Endothelial cell of umbilical vein (primary cell): ENCODE data around the gene VAC14. TPM values are rescaled to one million over a fixed set of nuclear protein-coding genes. Genes with fewer than 3 reads are reported as not detected.

ENCODE experiments used
- BruUV-seq: library from RNA; stranded (reverse); fragments of 400-500 nt; replicated peaks from 2 replicates; lab custom pipeline; 2021; lab: Mats Ljungman, UMichigan
- CTCF ChIA-PET: fragments of 300-600, 350-600 bp; sonication (Branson Sonifier 250); formaldehyde crosslinking; loops from one replicate; lab custom pipeline; 2021; ENCODE audit warnings: antibody characterized with exemption, inconsistent platforms; lab: Charles Lee
- POLR2A ChIA-PET: fragments of 300-600, 350-600 bp; sonication (Branson Sonifier 250); formaldehyde crosslinking; loops from one replicate; lab custom pipeline; 2021; ENCODE audit warnings: antibody characterized with exemption, inconsistent platforms; lab: Charles Lee
- DNase-seq: peaks from one replicate; pipeline ENCODE4 v3.0.0-alpha.2; 2011; ENCODE audit warnings: low read depth, low spot score
- FAIRE-seq: peaks from 2 replicates; lab custom pipeline; 2011; peaks lifted over from hg19 to GRCh38; lab: Jason Lieb, UNC
- H2AFZ ChIP-seq: 2 replicates; pipeline ENCODE4 v1.6.0; 2012; ENCODE audit warnings: low read depth, low read length, control low read depth, inconsistent platforms
- H3K27ac ChIP-seq: 2 replicates; pipeline ENCODE4 v1.5.1; 2011; ENCODE audit warnings: low read depth, mild to moderate bottlenecking, control low read depth, low read length, moderate library complexity; ENCODE audit not compliant: insufficient read depth
- H3K27me3 ChIP-seq, 2 experiments: 2 replicates each; pipeline versions ENCODE4 v1.6.0 to v1.6.1; 2011; ENCODE audit warnings: low read length in 2 of 2, mixed read lengths in 1 of 2; ENCODE audit not compliant: control insufficient read depth in 2 of 2, insufficient read depth in 2 of 2
- H3K36me3 ChIP-seq, 2 experiments: 2 replicates in 1 of 2; 3 replicates in 1 of 2; pipeline ENCODE4 v1.5.1; 2011; ENCODE audit warnings: low read length in 2 of 2, mild to moderate bottlenecking in 1 of 2, moderate library complexity in 1 of 2; ENCODE audit not compliant: control insufficient read depth in 2 of 2, insufficient read depth in 2 of 2; ENCODE audit errors: extremely low read depth in 1 of 2
- H3K4me1 ChIP-seq: 3 replicates; pipeline ENCODE4 v1.5.1; 2011; ENCODE audit warnings: mild to moderate bottlenecking, low read length; ENCODE audit not compliant: control insufficient read depth, insufficient read depth; ENCODE audit errors: extremely low read depth
- H3K4me2 ChIP-seq: 2 replicates; pipeline ENCODE4 v1.6.1; 2011; ENCODE audit warnings: low read length, control low read depth, mixed read lengths; ENCODE audit not compliant: insufficient read depth
- H3K4me3 ChIP-seq, 3 experiments: fragments of 200-600 bp in 1 of 3; sonication (generic), shearing (Covaris generic) in 1 of 3; replicated peaks in 1 of 3; 2 replicates each; pipeline ENCODE4 v1.5.1; 2011 to 2016; ENCODE audit warnings: control low read depth in 3 of 3, low read length in 3 of 3, mild to moderate bottlenecking in 2 of 3, inconsistent platforms in 1 of 3, low read depth in 1 of 3, moderate library complexity in 1 of 3; ENCODE audit not compliant: insufficient read depth in 1 of 3
- H3K79me2 ChIP-seq: 2 replicates; pipeline ENCODE4 v1.6.0; 2012; ENCODE audit warnings: low read length, inconsistent platforms; ENCODE audit not compliant: control insufficient read depth, insufficient read depth
- H3K9ac ChIP-seq: replicated peaks from 2 replicates; pipeline ENCODE3; 2011; ENCODE audit warnings: low read length, control low read depth; ENCODE audit not compliant: insufficient read depth; ENCODE audit errors: extremely low read depth
- H3K9me1 ChIP-seq: replicated peaks from 3 replicates; pipeline ENCODE4 v1.6.0; 2011; ENCODE audit warnings: mild to moderate bottlenecking, low read length; ENCODE audit not compliant: control insufficient read depth, insufficient read depth; ENCODE audit errors: extremely low read depth
- H3K9me3 ChIP-seq: replicated peaks from 2 replicates; pipeline ENCODE4 v1.5.1; 2012; ENCODE audit warnings: low read length, inconsistent platforms; ENCODE audit not compliant: control insufficient read depth, insufficient read depth
- H4K20me1 ChIP-seq: replicated peaks from 2 replicates; pipeline ENCODE3; 2011; ENCODE audit warnings: mild to moderate bottlenecking, low read length; ENCODE audit not compliant: control insufficient read depth, insufficient read depth; ENCODE audit errors: extremely low read depth
- GATA2 ChIP-seq: IDR thresholded peaks from 2 replicates; pipeline ENCODE4 v1.7.0; 2011; ENCODE audit warnings: low read depth, mild to moderate bottlenecking, moderate library complexity, mixed read lengths, low read length; ENCODE audit not compliant: insufficient read length, insufficient read depth
- MYC ChIP-seq: IDR thresholded peaks from one replicate; pipeline ENCODE4 v1.6.1; 2011; ENCODE audit warnings: mild to moderate bottlenecking, low read depth, low read length
- POLR2A ChIP-seq: IDR thresholded peaks from 2 replicates; pipeline ENCODE4 v1.6.1; 2012; ENCODE audit warnings: low read depth, mild to moderate bottlenecking, control low read depth, low read length
- dilution Hi-C: fragments of 300-500 bp; cut with MboI; formaldehyde crosslinking; loops from one replicate; pipeline ENCODE4 v1.15.0; 2019; ENCODE audit warnings: low sequenced_read_pairs; ENCODE audit not compliant: extremely low pct_ligation_motif_present
- intact Hi-C: fragments of 100-400 bp; cut with micrococcal nuclease; formaldehyde crosslinking; loops from one replicate; pipeline ENCODE4 v1.10.0; 2022
- polyA plus RNA-seq, 4 experiments: library from polyadenylated mRNA; depleted of rRNA in 3 of 4; stranded (reverse) in 3 of 4; unstranded in 1 of 4; fragments of >200 nt; gene quantifications; 2 replicates each; pipeline versions ENCODE4 v1.2.1 to v1.2.3, GENCODE V29; 2011 to 2012; ENCODE audit warnings: missing spikeins in 1 of 4
- total RNA-seq: library from RNA; stranded (reverse); gene quantifications from 2 replicates; pipeline ENCODE4 v1.2.3, GENCODE V29; 2021
- TF ChIP-seq, protein P1 (sequence below): IDR thresholded peaks from 2 replicates; pipeline ENCODE4 v1.6.1; 2011; ENCODE audit not compliant: insufficient read depth, insufficient read length
- TF ChIP-seq, protein P2 (sequence below), 2 donors: IDR thresholded peaks; 1 replicate in 1 of 2; 2 replicates in 1 of 2; pipeline ENCODE4 v1.5.1; 2011; ENCODE audit warnings: low read length in 2 of 2, mild to moderate bottlenecking in 2 of 2, moderate library complexity in 2 of 2, control low read depth in 1 of 2, inconsistent platforms in 1 of 2, low read depth in 1 of 2; ENCODE audit not compliant: insufficient read depth in 1 of 2; ENCODE audit errors: extremely low read depth in 1 of 2

Gene VAC14
- total and polyA plus RNA-seq, 2 donors (not counting 3 experiments of a cell fraction or from before 2014, with no cell fraction given): 37.6 to 57.9 TPM

GRCh38 chr16:70648606-70649005 lies 152.4 kb downstream of the VAC14 start:
- BruUV-seq: no TSS peak
- Histone ChIP-seq H2AFZ (no peak overlapping the region), H3K4me3 (no peak overlapping the region), H3K4me2 (no peak overlapping the region), H3K79me2 (no peaks in the 10 kb centered on the region), H4K20me1 (no peaks in the 10 kb centered on the region), H3K27ac (no peak overlapping the region), H3K36me3 (no peaks in the 10 kb centered on the region), H3K4me1 (no peaks in the 10 kb centered on the region), H3K9me1 (no peaks in the 10 kb centered on the region), H3K9me3 (no peaks in the 10 kb centered on the region), H3K9ac (no peak overlapping the region), H3K27me3 (no peaks in the 10 kb centered on the region)
- CTCF ChIA-PET: interaction anchor here (1.3 kb wide), 1 partner anchor 80 kb away, joined by 3 read pairs; no protein-coding TSS in a partner anchor
- FAIRE-seq (no peak), DNase-seq (no peak)
- dilution Hi-C loops (no loop called here), intact Hi-C loops (no loop called here)
- TF ChIP-seq, protein P1, sequence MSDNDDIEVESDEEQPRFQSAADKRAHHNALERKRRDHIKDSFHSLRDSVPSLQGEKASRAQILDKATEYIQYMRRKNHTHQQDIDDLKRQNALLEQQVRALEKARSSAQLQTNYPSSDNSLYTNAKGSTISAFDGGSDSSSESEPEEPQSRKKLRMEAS: no peak
- TF ChIP-seq GATA2 (no peak), POLR2A (no peak), MYC (no peak)
- TF ChIP-seq, protein P2, sequence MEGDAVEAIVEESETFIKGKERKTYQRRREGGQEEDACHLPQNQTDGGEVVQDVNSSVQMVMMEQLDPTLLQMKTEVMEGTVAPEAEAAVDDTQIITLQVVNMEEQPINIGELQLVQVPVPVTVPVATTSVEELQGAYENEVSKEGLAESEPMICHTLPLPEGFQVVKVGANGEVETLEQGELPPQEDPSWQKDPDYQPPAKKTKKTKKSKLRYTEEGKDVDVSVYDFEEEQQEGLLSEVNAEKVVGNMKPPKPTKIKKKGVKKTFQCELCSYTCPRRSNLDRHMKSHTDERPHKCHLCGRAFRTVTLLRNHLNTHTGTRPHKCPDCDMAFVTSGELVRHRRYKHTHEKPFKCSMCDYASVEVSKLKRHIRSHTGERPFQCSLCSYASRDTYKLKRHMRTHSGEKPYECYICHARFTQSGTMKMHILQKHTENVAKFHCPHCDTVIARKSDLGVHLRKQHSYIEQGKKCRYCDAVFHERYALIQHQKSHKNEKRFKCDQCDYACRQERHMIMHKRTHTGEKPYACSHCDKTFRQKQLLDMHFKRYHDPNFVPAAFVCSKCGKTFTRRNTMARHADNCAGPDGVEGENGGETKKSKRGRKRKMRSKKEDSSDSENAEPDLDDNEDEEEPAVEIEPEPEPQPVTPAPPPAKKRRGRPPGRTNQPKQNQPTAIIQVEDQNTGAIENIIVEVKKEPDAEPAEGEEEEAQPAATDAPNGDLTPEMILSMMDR (IDR thresholded peaks at IDR 0.05; ENCODE audit: extremely low read depth in 1 of 2, insufficient read depth in 1 of 2, low read depth in 1 of 2, low read length in 2 of 2): no peak
- POLR2A ChIA-PET: no interaction called here
